GM23338 (cell line): Measurements from ENCODE around the gene ARID1B. TPM values are rescaled to one million over a fixed set of nuclear protein-coding genes. Genes with fewer than 3 reads are reported as not detected.

Experiments used
- ATAC-seq: fragments of 200-7000 bp; cut with Tn5 transposase; 3 replicates; pipeline ENCODE4 v1.9.1; 2020
- DNase-seq: peaks from one replicate; pipeline ENCODE4 v3.0.0-alpha.2; 2015; ENCODE audit warnings: low spot score
- H2AFZ ChIP-seq: fragments of 200-600 bp; sonication (generic); 2 replicates; pipeline ENCODE4 v1.8.0; 2016; ENCODE audit warnings: antibody characterized with exemption, mild to moderate bottlenecking, moderate library complexity
- H3F3A ChIP-seq: fragments of 200-600 bp; sonication (generic); replicated peaks from 2 replicates; pipeline ENCODE4 v1.8.0; 2017; ENCODE audit warnings: antibody characterized with exemption, mixed run types, low read depth
- H3K27ac ChIP-seq: fragments of 200-600 bp; sonication (generic); 2 replicates; pipeline ENCODE4 v1.6.1; 2016; ENCODE audit warnings: low read depth
- H3K27me3 ChIP-seq: fragments of 200-600 bp; sonication (generic); 2 replicates; pipeline ENCODE4 v1.8.0; 2016; ENCODE audit warnings: mild to moderate bottlenecking, mixed run types, moderate library complexity; ENCODE audit not compliant: insufficient read depth
- H3K36me3 ChIP-seq: fragments of 200-600 bp; sonication (generic); 2 replicates; pipeline ENCODE4 v1.8.0; 2016; ENCODE audit warnings: mild to moderate bottlenecking; ENCODE audit not compliant: insufficient read depth
- H3K4me1 ChIP-seq: fragments of 200-600 bp; sonication (generic); 2 replicates; pipeline ENCODE4 v1.8.0; 2016; ENCODE audit warnings: mild to moderate bottlenecking, moderate library complexity; ENCODE audit not compliant: insufficient read depth
- H3K4me2 ChIP-seq: fragments of 200-600 bp; sonication (generic); 2 replicates; pipeline ENCODE4 v1.7.1; 2017; ENCODE audit warnings: mixed run types
- H3K4me3 ChIP-seq: fragments of 200-600 bp; sonication (generic); 2 replicates; pipeline ENCODE4 v1.6.1; 2016; ENCODE audit warnings: mixed run types
- H3K79me2 ChIP-seq: fragments of 200-600 bp; sonication (generic); replicated peaks from 2 replicates; pipeline ENCODE4 v1.8.0; 2017; ENCODE audit warnings: mild to moderate bottlenecking; ENCODE audit not compliant: insufficient read depth
- H3K9me2 ChIP-seq: fragments of 200-600 bp; sonication (generic); 2 replicates; pipeline ENCODE4 v1.8.0; 2017; ENCODE audit not compliant: insufficient read depth
- H4K20me1 ChIP-seq: fragments of 200-600 bp; sonication (generic); replicated peaks from 2 replicates; pipeline ENCODE4 v1.8.0; 2017; ENCODE audit warnings: mild to moderate bottlenecking; ENCODE audit not compliant: insufficient read depth
- H3K27ac Mint-ChIP-seq: 2 replicates; pipeline ENCODE4 v1.8.0; 2020; ENCODE audit warnings: inconsistent platforms, mild to moderate bottlenecking, moderate library complexity, mixed read lengths
- H3K27me3 Mint-ChIP-seq: 3 replicates; pipeline ENCODE4 v1.8.0; 2022; ENCODE audit warnings: low read depth, mild to moderate bottlenecking, moderate library complexity, mixed read lengths, inconsistent platforms; ENCODE audit not compliant: insufficient read depth, poor library complexity
- H3K36me3 Mint-ChIP-seq: 3 replicates; pipeline ENCODE4 v1.8.0; 2021; ENCODE audit warnings: low read depth, mild to moderate bottlenecking, inconsistent platforms, moderate library complexity, mixed read lengths
- H3K4me1 Mint-ChIP-seq: 3 replicates; pipeline ENCODE4 v1.8.0; 2020; ENCODE audit warnings: mild to moderate bottlenecking, inconsistent platforms, mixed read lengths
- H3K4me3 Mint-ChIP-seq: 3 replicates; pipeline ENCODE4 v1.8.0; 2021; ENCODE audit warnings: moderate library complexity, mild to moderate bottlenecking, inconsistent platforms, mixed read lengths
- H3K9me3 Mint-ChIP-seq: 3 replicates; pipeline ENCODE4 v1.8.0; 2020; ENCODE audit warnings: moderate library complexity, mild to moderate bottlenecking, inconsistent platforms, mixed read lengths
- CREB1 ChIP-seq: fragments of 250-450 bp; sonication (Bioruptor Pico); IDR thresholded peaks from 2 replicates; pipeline ENCODE4 v1.5.0; 2020; ENCODE audit warnings: low read depth, mild to moderate bottlenecking, moderate library complexity
- ETS1 ChIP-seq: IDR thresholded peaks from 2 replicates; pipeline ENCODE4 v1.6.1; 2016; ENCODE audit warnings: antibody characterized with exemption
- EZH2phosphoT487 ChIP-seq: fragments of 200-600 bp; sonication (generic); IDR thresholded peaks from one replicate; pipeline ENCODE4 v1.8.1; 2018; ENCODE audit warnings: antibody characterized with exemption; ENCODE audit not compliant: unreplicated experiment
- JUNB ChIP-seq: IDR thresholded peaks from one replicate; pipeline ENCODE4 v1.6.1; 2016; ENCODE audit warnings: antibody characterized with exemption; ENCODE audit not compliant: unreplicated experiment
- NANOG ChIP-seq: IDR thresholded peaks from 2 replicates; pipeline ENCODE4 v1.6.1; 2016; ENCODE audit warnings: antibody characterized with exemption, borderline replicate concordance
- POLR2AphosphoS5 ChIP-seq: IDR thresholded peaks from 2 replicates; pipeline ENCODE4 v1.6.1; 2016; ENCODE audit warnings: antibody characterized with exemption, low read depth
- STAT1 ChIP-seq: IDR thresholded peaks from one replicate; pipeline ENCODE4 v1.6.1; 2016; ENCODE audit warnings: antibody characterized with exemption; ENCODE audit not compliant: unreplicated experiment
- ZNF114 ChIP-seq: fragments of 250-450 bp; sonication (Bioruptor Pico); IDR thresholded peaks from 2 replicates; pipeline ENCODE4 v1.5.0; 2020; ENCODE audit warnings: mild to moderate bottlenecking, moderate library complexity
- ZNF331 ChIP-seq: fragments of 250-450 bp; sonication (Bioruptor Pico); IDR thresholded peaks from 2 replicates; pipeline ENCODE4 v1.5.0; 2020; ENCODE audit warnings: low read depth, mild to moderate bottlenecking, moderate library complexity
- ZNF462 ChIP-seq: fragments of 250-450 bp; sonication (Bioruptor Pico); IDR thresholded peaks from 2 replicates; pipeline ENCODE4 v1.5.0; 2020; ENCODE audit warnings: mild to moderate bottlenecking, moderate library complexity
- polyA plus RNA-seq: library from polyadenylated mRNA; unstranded; fragments of >200 nt; fragmentation: Nextera tagmentation; extraction: Ambion mirVana; gene quantifications from 2 replicates; pipeline ENCODE4 v1.2.1, GENCODE V29; 2016
- total RNA-seq: library from RNA; depleted of rRNA; stranded (reverse); fragments of >200 nt; shearing (Covaris generic); gene quantifications from 2 replicates; pipeline ENCODE4 v1.2.3, GENCODE V29; 2014
- TF ChIP-seq, protein P1 (sequence below), 2 experiments: fragments of 200-600 bp in 1 of 2; sonication (generic) in 1 of 2; conservative IDR thresholded peaks; 2 replicates each; pipeline versions ENCODE4 v1.5.1 to v1.6.1; 2016 to 2017; ENCODE audit warnings: antibody characterized with exemption in 2 of 2, low read depth in 2 of 2, mild to moderate bottlenecking in 2 of 2, moderate library complexity in 1 of 2
- TF ChIP-seq, protein P2 (sequence below): IDR thresholded peaks from one replicate; pipeline ENCODE4 v1.6.1; 2018; ENCODE audit warnings: antibody characterized with exemption; ENCODE audit not compliant: unreplicated experiment

Gene ARID1B
- total and polyA plus RNA-seq, 2 experiments from 2014 or later = 59.3 to 72.2 TPM

DNA sequence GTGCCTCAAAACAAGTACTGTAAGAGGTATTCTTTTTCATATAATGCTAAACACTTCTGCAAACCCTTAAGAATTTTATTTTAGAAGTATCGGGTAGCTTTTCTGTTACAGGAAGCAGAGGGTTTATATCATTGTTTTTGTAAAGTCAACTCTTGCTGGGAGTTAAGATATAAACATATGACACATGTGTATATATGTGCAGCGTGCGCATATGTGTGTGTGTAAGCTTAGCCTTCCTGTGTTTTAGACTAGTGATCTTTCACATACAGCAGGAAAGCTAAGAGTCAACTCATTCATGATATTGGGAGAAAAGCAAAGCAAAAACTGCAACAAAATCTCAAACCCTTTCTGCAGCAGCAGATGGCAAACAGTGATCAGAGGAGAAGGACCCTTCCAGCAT is 102.4 kb downstream of the ARID1B start:
- no peaks in the 10 kb centered on the region for H3K9me3 Mint-ChIP-seq
- ATAC-seq = no peak
- H3K27ac ChIP-seq = peak overlapping the region; percentile 14
- peaks cover 39% of the 10 kb centered on the region for H4K20me1 ChIP-seq
- peaks cover 3% of the 10 kb centered on the region; the same call in 1 of the 3 replicates for H3K36me3 Mint-ChIP-seq
- H3K36me3 ChIP-seq = no peaks in the 10 kb centered on the region
- H3K4me1 Mint-ChIP-seq = peaks cover 74% of the 10 kb centered on the region
- no peak overlapping the region for H3K4me3 Mint-ChIP-seq
- no peak for DNase-seq
- no peak for TF ChIP-seq NANOG
- TF ChIP-seq POLR2AphosphoS5 = no peak
- TF ChIP-seq ETS1 = no peak
- TF ChIP-seq, protein P1, sequence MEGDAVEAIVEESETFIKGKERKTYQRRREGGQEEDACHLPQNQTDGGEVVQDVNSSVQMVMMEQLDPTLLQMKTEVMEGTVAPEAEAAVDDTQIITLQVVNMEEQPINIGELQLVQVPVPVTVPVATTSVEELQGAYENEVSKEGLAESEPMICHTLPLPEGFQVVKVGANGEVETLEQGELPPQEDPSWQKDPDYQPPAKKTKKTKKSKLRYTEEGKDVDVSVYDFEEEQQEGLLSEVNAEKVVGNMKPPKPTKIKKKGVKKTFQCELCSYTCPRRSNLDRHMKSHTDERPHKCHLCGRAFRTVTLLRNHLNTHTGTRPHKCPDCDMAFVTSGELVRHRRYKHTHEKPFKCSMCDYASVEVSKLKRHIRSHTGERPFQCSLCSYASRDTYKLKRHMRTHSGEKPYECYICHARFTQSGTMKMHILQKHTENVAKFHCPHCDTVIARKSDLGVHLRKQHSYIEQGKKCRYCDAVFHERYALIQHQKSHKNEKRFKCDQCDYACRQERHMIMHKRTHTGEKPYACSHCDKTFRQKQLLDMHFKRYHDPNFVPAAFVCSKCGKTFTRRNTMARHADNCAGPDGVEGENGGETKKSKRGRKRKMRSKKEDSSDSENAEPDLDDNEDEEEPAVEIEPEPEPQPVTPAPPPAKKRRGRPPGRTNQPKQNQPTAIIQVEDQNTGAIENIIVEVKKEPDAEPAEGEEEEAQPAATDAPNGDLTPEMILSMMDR (conservative IDR thresholded peaks at IDR 0.05; ENCODE audit: low read depth in 2 of 2) = no peak
- TF ChIP-seq ZNF331 (CRISPR knock-in tag) = no peak
- TF ChIP-seq CREB1 = no peak
- TF ChIP-seq, protein P2, sequence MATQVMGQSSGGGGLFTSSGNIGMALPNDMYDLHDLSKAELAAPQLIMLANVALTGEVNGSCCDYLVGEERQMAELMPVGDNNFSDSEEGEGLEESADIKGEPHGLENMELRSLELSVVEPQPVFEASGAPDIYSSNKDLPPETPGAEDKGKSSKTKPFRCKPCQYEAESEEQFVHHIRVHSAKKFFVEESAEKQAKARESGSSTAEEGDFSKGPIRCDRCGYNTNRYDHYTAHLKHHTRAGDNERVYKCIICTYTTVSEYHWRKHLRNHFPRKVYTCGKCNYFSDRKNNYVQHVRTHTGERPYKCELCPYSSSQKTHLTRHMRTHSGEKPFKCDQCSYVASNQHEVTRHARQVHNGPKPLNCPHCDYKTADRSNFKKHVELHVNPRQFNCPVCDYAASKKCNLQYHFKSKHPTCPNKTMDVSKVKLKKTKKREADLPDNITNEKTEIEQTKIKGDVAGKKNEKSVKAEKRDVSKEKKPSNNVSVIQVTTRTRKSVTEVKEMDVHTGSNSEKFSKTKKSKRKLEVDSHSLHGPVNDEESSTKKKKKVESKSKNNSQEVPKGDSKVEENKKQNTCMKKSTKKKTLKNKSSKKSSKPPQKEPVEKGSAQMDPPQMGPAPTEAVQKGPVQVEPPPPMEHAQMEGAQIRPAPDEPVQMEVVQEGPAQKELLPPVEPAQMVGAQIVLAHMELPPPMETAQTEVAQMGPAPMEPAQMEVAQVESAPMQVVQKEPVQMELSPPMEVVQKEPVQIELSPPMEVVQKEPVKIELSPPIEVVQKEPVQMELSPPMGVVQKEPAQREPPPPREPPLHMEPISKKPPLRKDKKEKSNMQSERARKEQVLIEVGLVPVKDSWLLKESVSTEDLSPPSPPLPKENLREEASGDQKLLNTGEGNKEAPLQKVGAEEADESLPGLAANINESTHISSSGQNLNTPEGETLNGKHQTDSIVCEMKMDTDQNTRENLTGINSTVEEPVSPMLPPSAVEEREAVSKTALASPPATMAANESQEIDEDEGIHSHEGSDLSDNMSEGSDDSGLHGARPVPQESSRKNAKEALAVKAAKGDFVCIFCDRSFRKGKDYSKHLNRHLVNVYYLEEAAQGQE = no peak
- no peak for TF ChIP-seq ZNF114
- no peak for TF ChIP-seq ZNF462 (CRISPR knock-in tag)
- no peak for TF ChIP-seq STAT1
- TF ChIP-seq JUNB = no peak
- TF ChIP-seq EZH2phosphoT487 = no peak
- H3F3A ChIP-seq = no peaks in the 10 kb centered on the region
- H3K79me2 ChIP-seq = peaks cover 100% of the 10 kb centered on the region
- peaks cover 11% of the 10 kb centered on the region for H3K27me3 Mint-ChIP-seq
- no peaks in the 10 kb centered on the region for H3K27me3 ChIP-seq
- no peak overlapping the region for H3K4me2 ChIP-seq
- peak overlapping the region; percentile 22 for H3K27ac Mint-ChIP-seq
- H3K4me3 ChIP-seq = no peak overlapping the region
- H2AFZ ChIP-seq = no peak overlapping the region
- H3K4me1 ChIP-seq = peaks cover 58% of the 10 kb centered on the region
- no peaks in the 10 kb centered on the region for H3K9me2 ChIP-seq
